Glomerular endothelial cell (primary cell): Measurements from ENCODE around the gene MTMR12. TPM values are rescaled to one million over a fixed set of nuclear protein-coding genes. Genes with fewer than 3 reads are reported as not detected.
"Not testable (repeated sequence)": the region's sequence is repeated elsewhere in the genome, so short reads cannot be mapped to it uniquely, and the experiment has no call there.

Experiments used
- DNase-seq: peaks from one replicate; pipeline ENCODE4 v3.0.0-alpha.2; 2011; ENCODE audit warnings: low read depth, low spot score; ENCODE audit errors: extremely low read depth
- total RNA-seq: library from RNA; depleted of rRNA; stranded (reverse); fragments of >200 nt; gene quantifications from 2 replicates; pipeline ENCODE4 v1.2.3, GENCODE V29; 2015

MTMR12 gene
- total RNA-seq, 1 donor from 2014 or later, result 46.1 TPM

- DNase-seq, result no peak
These were observed 10.8 kb downstream of the MTMR12 start for GRCh38 chr5:32301891-32302290.

GRCh38 chr5:32299059-32299677 is 13.6 kb downstream of the MTMR12 start:
- DNase-seq, result no peak

- DNase-seq, result no peak
These were observed 14.7 kb downstream of the MTMR12 start for GRCh38 chr5:32298059-32298415.

GRCh38 chr5:32297181-32298058 is 15.3 kb downstream of the MTMR12 start:
- DNase-seq, result no peak

- DNase-seq, result not testable (repeated sequence)
These were observed 16.6 kb downstream of the MTMR12 start for GRCh38 chr5:32295966-32296772.

GRCh38 chr5:32291591-32291990 is 21.1 kb downstream of the MTMR12 start:
- no peak for DNase-seq

GRCh38 chr5:32290922-32291321 is 21.8 kb downstream of the MTMR12 start:
- DNase-seq, result no peak

GRCh38 chr5:32290501-32290900 is 22.2 kb downstream of the MTMR12 start:
- DNase-seq, result not testable (repeated sequence)

- not testable (repeated sequence) for DNase-seq
These were observed 22.8 kb downstream of the MTMR12 start for GRCh38 chr5:32289986-32290385.

GRCh38 chr5:32288135-32288534 is 24.6 kb downstream of the MTMR12 start:
- not testable (repeated sequence) for DNase-seq

GRCh38 chr5:32287525-32287924 is 25.2 kb downstream of the MTMR12 start:
- DNase-seq, result not testable (repeated sequence)

GRCh38 chr5:32285510-32286138 is 27.1 kb downstream of the MTMR12 start:
- no peak for DNase-seq

- peak; percentile 58 for DNase-seq
These were observed 29.0 kb downstream of the MTMR12 start for GRCh38 chr5:32283539-32284377.

GRCh38 chr5:32283061-32283460 is 29.7 kb downstream of the MTMR12 start:
- DNase-seq, result no peak

- no peak for DNase-seq
These were observed 30.1 kb downstream of the MTMR12 start for GRCh38 chr5:32282633-32283032.

GRCh38 chr5:32281378-32282133 is 31.2 kb downstream of the MTMR12 start:
- DNase-seq, result not testable (repeated sequence)

GRCh38 chr5:32280656-32281081 is 32.1 kb downstream of the MTMR12 start:
- DNase-seq, result no peak

- DNase-seq, result no peak
These were observed 33.0 kb downstream of the MTMR12 start for GRCh38 chr5:32279786-32280185.

GRCh38 chr5:32279223-32279622 is 33.5 kb downstream of the MTMR12 start:
- DNase-seq, result no peak
